Loucy (cell line): ENCODE results near the gene PLEKHG7.

Source experiments
- H2AFZ ChIP-seq: fragments of 200-600 bp; sonication (generic); 2 replicates; pipeline ENCODE4 v1.6.0; 2016; ENCODE audit warnings: antibody characterized with exemption, mild to moderate bottlenecking, low read length, moderate library complexity
- H3F3A ChIP-seq: fragments of 200-600 bp; 2 replicates; pipeline ENCODE4 v1.6.0; 2016; ENCODE audit warnings: antibody characterized with exemption, low read depth, mild to moderate bottlenecking
- H3K27me3 ChIP-seq: fragments of 200-600 bp; sonication (generic); 2 replicates; pipeline ENCODE4 v1.6.1; 2014; ENCODE audit warnings: low read length, mild to moderate bottlenecking; ENCODE audit not compliant: insufficient read depth, poor library complexity, severe bottlenecking
- H3K36me3 ChIP-seq: fragments of 200-600 bp; sonication (generic); 2 replicates; pipeline ENCODE4 v1.6.1; 2016; ENCODE audit warnings: low read length; ENCODE audit not compliant: insufficient read depth
- H3K4me1 ChIP-seq: fragments of 200-600 bp; sonication (generic); 2 replicates; pipeline ENCODE4 v1.5.1; 2014; ENCODE audit warnings: low read length, mild to moderate bottlenecking; ENCODE audit not compliant: insufficient read depth, poor library complexity, severe bottlenecking
- H3K4me2 ChIP-seq: fragments of 200-600 bp; sonication (generic); 2 replicates; pipeline ENCODE4 v1.6.0; 2014; ENCODE audit warnings: antibody characterized with exemption, low read length, low read depth, mild to moderate bottlenecking; ENCODE audit not compliant: poor library complexity, severe bottlenecking
- H3K4me3 ChIP-seq: fragments of 200-600 bp; sonication (generic); 2 replicates; pipeline ENCODE4 v1.5.1; 2014; ENCODE audit warnings: low read length, mild to moderate bottlenecking, mixed read lengths; ENCODE audit not compliant: poor library complexity, severe bottlenecking
- H3K79me2 ChIP-seq: fragments of 200-600 bp; sonication (generic); 2 replicates; pipeline ENCODE4 v1.6.1; 2014; ENCODE audit warnings: low read length; ENCODE audit not compliant: insufficient read depth
- H3K9ac ChIP-seq: fragments of 200-600 bp; sonication (generic); 2 replicates; pipeline ENCODE4 v1.6.0; 2014; ENCODE audit warnings: mild to moderate bottlenecking, low read depth, low read length, moderate library complexity; ENCODE audit not compliant: poor library complexity, severe bottlenecking
- H3K9me2 ChIP-seq: fragments of 200-600 bp; sonication (generic); replicated peaks from 2 replicates; pipeline ENCODE4 v1.6.1; 2016; ENCODE audit warnings: low read depth, low read length, mixed read lengths
- H3K9me3 ChIP-seq: fragments of 200-600 bp; sonication (generic); 2 replicates; pipeline ENCODE4 v1.6.1; 2014; ENCODE audit warnings: mild to moderate bottlenecking, antibody characterized with exemption, low read length, low read depth; ENCODE audit not compliant: insufficient read depth
- H4K20me1 ChIP-seq: fragments of 200-600 bp; sonication (generic); 2 replicates; pipeline ENCODE4 v1.6.0; 2014; ENCODE audit warnings: antibody characterized with exemption, low read length, mild to moderate bottlenecking; ENCODE audit not compliant: insufficient read depth, poor library complexity, severe bottlenecking
- CTCF ChIP-seq: fragments of 200-600 bp; sonication (generic); conservative IDR thresholded peaks from 2 replicates; pipeline ENCODE4 v1.5.1; 2014; ENCODE audit warnings: mild to moderate bottlenecking, antibody characterized with exemption, low read length
- EZH2phosphoT487 ChIP-seq: fragments of 200-600 bp; IDR thresholded peaks from 2 replicates; pipeline ENCODE4 v1.6.1; 2018; ENCODE audit warnings: antibody characterized with exemption, mild to moderate bottlenecking, moderate library complexity, borderline replicate concordance

The PLEKHG7 gene

GRCh38 chr12:92759634-92760268 lies 57.0 kb downstream of the PLEKHG7 start:
- TF ChIP-seq CTCF (no peak), EZH2phosphoT487 (no peak)
- Histone ChIP-seq H4K20me1 (no peaks in the 10 kb centered on the region), H3K4me1 (peaks cover 3% of the 10 kb centered on the region), H3K79me2 (no peaks in the 10 kb centered on the region), H3K4me3 (no peak overlapping the region), H3F3A (no peaks in the 10 kb centered on the region), H3K9ac (no peak overlapping the region), H3K9me3 (no peaks in the 10 kb centered on the region), H3K4me2 (no peak overlapping the region), H3K36me3 (no peaks in the 10 kb centered on the region), H3K27me3 (no peaks in the 10 kb centered on the region), H3K9me2 (no peaks in the 10 kb centered on the region), H2AFZ (no peak overlapping the region)

GRCh38 chr12:92762773-92763172 lies 60.0 kb downstream of the PLEKHG7 start:
- TF ChIP-seq EZH2phosphoT487 (no peak), CTCF (no peak)

GRCh38 chr12:92764831-92765230 lies 62.0 kb downstream of the PLEKHG7 start:
- no peaks in the 10 kb centered on the region for H3K79me2 ChIP-seq
- H3F3A ChIP-seq, result no peaks in the 10 kb centered on the region
- H3K27me3 ChIP-seq, result no peaks in the 10 kb centered on the region
- no peak overlapping the region for H2AFZ ChIP-seq
- H3K9ac ChIP-seq, result no peak overlapping the region
- H3K9me2 ChIP-seq, result no peaks in the 10 kb centered on the region
- no peaks in the 10 kb centered on the region for H4K20me1 ChIP-seq
- H3K4me3 ChIP-seq, result no peak overlapping the region
- TF ChIP-seq EZH2phosphoT487 (no peak), CTCF (no peak)
- no peaks in the 10 kb centered on the region for H3K36me3 ChIP-seq
- H3K4me2 ChIP-seq, result no peak overlapping the region
- H3K4me1 ChIP-seq, result peaks cover 35% of the 10 kb centered on the region
- H3K9me3 ChIP-seq, result no peaks in the 10 kb centered on the region

More at GRCh38 chr12:92762773-92763172, 60.0 kb downstream of the PLEKHG7 start:
- H3K9me2 ChIP-seq, result no peaks in the 10 kb centered on the region
- H3K27me3 ChIP-seq, result no peaks in the 10 kb centered on the region
- no peaks in the 10 kb centered on the region for H3K79me2 ChIP-seq
- H2AFZ ChIP-seq, result no peak overlapping the region
- no peak overlapping the region for H3K4me2 ChIP-seq
- H4K20me1 ChIP-seq, result no peaks in the 10 kb centered on the region
- H3K4me3 ChIP-seq, result no peak overlapping the region
- no peaks in the 10 kb centered on the region for H3F3A ChIP-seq
- peaks cover 15% of the 10 kb centered on the region for H3K4me1 ChIP-seq
- no peaks in the 10 kb centered on the region for H3K36me3 ChIP-seq
- H3K9ac ChIP-seq, result no peak overlapping the region
- no peaks in the 10 kb centered on the region for H3K9me3 ChIP-seq
